HG03039 (cell line): ENCODE measurements around the gene AKAP1.

Experiments
- ATAC-seq: cut with Tn5 transposase; IDR thresholded peaks from one replicate; pipeline ENCODE4 v1.9.1; 2021; ENCODE audit warnings: mild to moderate bottlenecking, moderate library complexity; ENCODE audit not compliant: unreplicated experiment

AKAP1 gene

GRCh38 chr17:57158795-57159194 lies 73.7 kb downstream of the AKAP1 start:
- no peak for ATAC-seq

GRCh38 chr17:57160624-57161023 lies 75.6 kb downstream of the AKAP1 start:
- no peak for ATAC-seq

GRCh38 chr17:57164814-57165213 lies 79.8 kb downstream of the AKAP1 start:
- ATAC-seq = no peak

GRCh38 chr17:57165754-57166153 lies 80.7 kb downstream of the AKAP1 start:
- no peak for ATAC-seq

GRCh38 chr17:57166803-57167202 lies 81.8 kb downstream of the AKAP1 start:
- no peak for ATAC-seq

GRCh38 chr17:57168695-57169094 lies 83.6 kb downstream of the AKAP1 start:
- ATAC-seq = no peak

- no peak for ATAC-seq
These were observed 85.8 kb downstream of the AKAP1 start for GRCh38 chr17:57170866-57171265.
